OCI-LY3 (cell line): Measurements from ENCODE around the gene KIF23.

Experiments used
- EZH2phosphoT487 ChIP-seq: fragments of 200-600 bp; shearing (Covaris generic); IDR thresholded peaks from 2 replicates; pipeline ENCODE4 v1.6.1; 2018; ENCODE audit warnings: antibody characterized with exemption, mixed run types, low read depth
- TF ChIP-seq, protein P1 (sequence below): fragments of 200-600, 300-600 bp; sonication (generic); IDR thresholded peaks from 2 replicates; pipeline ENCODE4 v1.5.1; 2014; ENCODE audit warnings: antibody characterized with exemption, low read length, low read depth

DNA sequence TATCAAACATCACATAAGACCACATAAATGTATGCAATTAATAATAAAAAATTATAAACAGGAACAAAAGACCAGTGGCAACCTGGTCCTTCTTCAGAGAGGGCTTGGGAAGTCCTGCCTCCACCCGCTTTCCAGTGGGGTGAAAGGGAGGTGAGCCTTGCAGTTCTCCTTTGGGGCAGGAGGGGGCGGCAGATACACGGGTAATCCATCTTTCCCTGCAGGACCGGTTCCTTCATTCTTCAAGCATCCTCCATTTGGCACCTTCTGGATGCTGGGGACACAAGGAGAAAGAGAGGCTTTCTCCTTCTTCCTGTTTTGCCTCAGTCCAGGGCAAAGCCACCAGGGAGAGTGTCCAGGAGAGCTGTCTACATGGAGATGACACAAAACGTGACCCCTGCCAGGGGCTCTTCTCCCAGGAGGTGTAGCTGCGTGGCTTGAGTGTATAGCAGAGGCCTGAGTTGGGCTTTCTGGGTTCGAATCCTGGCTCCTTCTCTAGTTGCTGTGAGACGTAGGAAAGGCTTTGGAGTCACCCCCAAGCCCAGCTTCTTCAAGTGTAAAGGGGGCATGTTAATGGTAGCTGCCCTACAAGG, 61.7 kb downstream of the KIF23 start:
- TF ChIP-seq, protein P1, sequence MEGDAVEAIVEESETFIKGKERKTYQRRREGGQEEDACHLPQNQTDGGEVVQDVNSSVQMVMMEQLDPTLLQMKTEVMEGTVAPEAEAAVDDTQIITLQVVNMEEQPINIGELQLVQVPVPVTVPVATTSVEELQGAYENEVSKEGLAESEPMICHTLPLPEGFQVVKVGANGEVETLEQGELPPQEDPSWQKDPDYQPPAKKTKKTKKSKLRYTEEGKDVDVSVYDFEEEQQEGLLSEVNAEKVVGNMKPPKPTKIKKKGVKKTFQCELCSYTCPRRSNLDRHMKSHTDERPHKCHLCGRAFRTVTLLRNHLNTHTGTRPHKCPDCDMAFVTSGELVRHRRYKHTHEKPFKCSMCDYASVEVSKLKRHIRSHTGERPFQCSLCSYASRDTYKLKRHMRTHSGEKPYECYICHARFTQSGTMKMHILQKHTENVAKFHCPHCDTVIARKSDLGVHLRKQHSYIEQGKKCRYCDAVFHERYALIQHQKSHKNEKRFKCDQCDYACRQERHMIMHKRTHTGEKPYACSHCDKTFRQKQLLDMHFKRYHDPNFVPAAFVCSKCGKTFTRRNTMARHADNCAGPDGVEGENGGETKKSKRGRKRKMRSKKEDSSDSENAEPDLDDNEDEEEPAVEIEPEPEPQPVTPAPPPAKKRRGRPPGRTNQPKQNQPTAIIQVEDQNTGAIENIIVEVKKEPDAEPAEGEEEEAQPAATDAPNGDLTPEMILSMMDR = peak; percentile 81
- no peak for TF ChIP-seq EZH2phosphoT487
